ENCODE data around the gene PIP5K1C.
"Not testable (repeated sequence)": the region's sequence is repeated elsewhere in the genome, so short reads cannot be mapped to it uniquely, and the experiment has no call there.

PIP5K1C gene

GRCh38 chr19:3672993-3673392, 27.3 kb downstream of the PIP5K1C start:
- DNase-seq = no peak

- DNase-seq = no peak
Measured at GRCh38 chr19:3672575-3672948, 27.7 kb downstream of the PIP5K1C start.

GRCh38 chr19:3671680-3672574, 28.3 kb downstream of the PIP5K1C start:
- DNase-seq = no peak

DNA sequence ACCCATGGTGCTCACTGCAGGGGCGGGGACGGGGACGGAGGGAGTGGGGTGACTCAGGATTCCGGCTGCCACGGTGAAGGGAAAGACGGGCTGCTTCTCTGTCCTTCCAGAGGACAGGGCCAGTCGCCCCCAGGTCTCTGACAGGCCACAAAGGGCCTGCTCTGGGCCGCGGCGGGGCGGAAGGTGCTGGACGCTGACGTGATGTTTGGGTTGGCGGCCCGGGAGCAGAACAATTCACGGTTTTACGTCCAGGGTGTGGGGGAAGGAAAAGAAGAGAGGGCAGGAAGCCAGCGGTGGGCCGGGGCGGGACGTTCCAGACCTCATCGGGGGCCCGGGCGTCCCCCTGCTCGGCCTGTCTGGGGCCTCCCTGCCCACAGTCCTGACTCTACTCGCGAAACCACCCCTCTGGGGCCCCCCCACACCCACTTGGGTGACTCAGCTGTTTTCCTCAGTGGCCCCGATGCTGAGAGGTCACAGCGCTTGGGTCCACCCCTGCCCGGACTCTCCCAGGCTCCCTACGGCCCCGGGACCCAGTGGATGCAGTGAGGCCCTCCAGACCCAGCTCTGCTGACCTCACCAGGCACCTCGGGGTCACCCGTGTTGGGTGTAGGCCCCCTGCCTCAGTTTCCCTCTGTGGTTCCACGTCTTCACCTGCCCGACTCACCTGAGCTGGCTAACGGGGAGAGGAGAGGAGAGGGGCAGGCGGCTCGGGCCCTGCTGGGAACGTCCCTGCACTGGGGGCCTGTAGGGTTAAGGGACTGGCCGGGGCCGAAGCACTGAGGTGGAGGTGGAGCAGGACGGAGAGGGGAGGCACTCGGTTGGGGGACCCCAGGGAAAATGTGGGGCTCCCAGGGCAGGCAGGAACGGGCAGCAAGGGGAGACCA, 29.2 kb downstream of the PIP5K1C start:
- DNase-seq = no peak

DNA sequence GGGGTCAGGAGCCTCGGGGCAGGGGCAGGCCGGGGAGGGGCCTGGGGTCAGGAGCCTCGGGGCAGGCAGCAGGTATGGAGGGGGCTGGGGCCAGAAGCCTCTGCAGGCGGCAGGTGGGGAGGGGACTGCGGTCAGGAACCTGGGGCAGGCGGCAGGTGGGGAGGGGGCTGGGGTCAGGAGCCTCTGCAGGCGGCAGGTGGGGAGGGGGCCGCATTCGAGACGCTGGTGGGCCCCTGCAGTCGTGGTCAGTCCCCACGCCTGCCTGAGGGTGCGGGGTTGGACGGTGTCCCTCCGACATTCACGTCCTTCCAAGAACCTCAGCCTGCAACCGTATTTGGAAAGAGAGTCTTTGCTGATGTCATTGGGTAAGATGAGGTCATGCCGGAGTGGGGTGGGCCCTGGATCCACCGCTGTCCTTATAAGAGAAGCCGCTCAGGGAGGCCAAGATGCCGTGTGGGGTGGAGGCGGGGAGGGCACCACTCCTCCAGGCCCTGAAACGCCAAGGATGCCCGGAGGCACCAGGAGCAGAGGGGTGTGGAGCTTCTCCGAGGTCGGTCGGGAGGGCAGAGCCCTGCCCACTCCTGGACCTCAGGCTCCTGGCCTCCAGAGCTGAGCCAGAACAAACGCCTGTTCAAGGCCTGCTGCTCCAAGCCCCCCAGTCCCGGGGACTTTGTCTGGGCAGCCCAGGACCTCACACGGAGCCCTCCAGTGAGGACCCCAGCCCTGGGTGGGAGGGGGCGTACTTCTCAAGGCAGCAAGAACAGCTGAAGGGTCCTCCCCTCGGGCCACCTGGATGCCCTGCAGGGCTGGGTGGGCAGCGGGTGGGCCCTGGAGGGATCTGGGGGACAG, 30.1 kb downstream of the PIP5K1C start:
- peak; percentile 96 for DNase-seq

DNA sequence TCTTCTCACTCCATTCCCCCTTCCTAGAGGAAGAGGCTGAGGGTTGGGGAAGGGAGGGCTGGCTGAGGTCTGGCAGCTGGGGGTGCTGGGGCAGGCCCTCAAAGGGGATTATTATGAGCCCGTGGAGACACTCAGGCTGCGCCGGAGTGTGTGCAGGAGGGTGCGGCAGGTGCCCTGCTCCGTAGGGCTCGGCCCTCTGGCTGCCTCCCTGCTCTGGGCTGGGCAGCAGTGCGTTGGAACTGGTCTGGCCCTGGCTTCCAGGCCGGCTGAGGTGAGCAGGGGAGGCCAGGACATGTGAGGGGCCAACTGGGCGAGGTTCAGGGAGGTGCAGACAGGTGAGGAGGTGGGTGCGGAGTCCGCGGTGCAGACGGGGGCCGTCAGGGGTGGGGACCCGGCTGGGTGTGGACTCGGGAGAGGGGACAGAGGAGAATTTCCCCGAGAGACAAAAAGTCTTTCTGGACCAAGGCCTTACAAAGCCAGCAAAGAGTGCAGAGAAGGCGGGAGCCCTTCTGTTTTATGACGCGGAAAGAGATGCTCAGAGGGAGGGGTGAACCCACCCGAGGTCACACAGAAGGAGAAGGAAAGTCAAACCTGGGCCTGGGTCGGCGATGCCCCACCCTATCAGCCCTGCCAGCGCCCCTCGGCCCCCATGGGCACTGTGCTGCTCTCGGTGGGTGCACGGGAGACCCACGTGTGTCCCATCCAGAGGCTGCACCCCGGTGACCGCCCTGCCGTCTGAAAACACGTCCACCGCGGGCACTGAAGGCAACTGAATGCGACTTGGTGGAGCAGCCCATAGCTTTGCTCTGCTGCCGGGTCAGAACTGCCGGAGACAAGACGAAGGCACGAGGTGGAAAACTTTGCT, 31.0 kb downstream of the PIP5K1C start:
- DNase-seq = no peak

DNA sequence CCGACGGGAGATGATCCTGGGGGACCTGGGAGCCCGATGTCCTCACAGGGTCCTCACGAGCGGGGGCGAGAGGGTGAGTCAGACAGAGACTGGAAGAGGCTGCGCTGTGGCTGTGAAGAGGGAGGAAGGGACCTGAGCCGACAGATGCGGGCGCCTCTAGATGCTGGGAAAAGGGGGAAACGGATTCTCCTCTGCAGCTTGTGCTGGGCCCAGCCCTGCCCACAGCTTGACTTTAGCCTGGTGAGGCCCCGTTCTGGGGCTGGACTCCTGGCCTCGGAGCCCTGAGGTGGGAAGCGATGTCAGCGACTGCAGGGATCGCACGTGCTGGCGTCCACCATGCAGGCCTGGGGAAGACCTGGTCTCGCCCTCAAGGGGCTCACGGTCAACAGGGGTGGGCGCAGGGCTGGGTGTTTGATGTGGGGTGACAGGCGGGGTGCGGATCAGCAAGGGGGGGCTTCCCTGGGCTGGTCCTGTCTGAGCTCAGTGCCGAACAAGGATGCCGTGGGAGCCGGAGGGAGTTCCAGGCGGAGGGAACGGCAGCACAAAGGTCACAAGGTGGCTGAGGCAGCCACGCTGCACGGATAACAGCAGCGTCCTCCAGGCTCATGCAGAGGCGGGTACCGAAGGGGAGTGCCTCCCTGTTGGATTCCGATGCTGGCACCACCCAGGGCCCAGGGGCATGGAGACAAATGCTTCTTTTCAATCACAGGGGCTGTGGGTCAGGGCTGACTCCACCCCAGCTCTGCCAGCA, 31.8 kb downstream of the PIP5K1C start:
- DNase-seq = peak; percentile 17

DNA sequence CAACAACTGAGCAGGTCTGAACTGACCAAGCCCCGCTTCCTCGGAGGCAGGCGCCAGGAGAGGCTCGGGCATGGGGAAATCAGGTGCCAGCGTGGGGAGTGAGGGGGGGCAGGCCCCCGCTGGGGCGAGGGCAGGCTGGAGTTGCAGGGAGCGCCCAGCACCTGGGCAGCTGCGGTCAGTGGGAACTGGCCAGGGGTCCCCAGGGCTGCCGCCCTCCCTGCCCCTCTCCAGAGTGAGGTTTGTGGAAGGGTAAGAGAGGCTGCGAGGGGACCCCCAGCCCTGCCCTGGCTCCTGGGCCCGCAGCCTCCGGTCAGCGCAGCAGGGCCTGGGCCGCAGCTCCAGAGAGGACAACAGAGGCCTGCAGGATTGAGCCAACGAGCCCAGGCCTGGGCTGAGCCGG, 32.5 kb downstream of the PIP5K1C start:
- no peak for DNase-seq

DNA sequence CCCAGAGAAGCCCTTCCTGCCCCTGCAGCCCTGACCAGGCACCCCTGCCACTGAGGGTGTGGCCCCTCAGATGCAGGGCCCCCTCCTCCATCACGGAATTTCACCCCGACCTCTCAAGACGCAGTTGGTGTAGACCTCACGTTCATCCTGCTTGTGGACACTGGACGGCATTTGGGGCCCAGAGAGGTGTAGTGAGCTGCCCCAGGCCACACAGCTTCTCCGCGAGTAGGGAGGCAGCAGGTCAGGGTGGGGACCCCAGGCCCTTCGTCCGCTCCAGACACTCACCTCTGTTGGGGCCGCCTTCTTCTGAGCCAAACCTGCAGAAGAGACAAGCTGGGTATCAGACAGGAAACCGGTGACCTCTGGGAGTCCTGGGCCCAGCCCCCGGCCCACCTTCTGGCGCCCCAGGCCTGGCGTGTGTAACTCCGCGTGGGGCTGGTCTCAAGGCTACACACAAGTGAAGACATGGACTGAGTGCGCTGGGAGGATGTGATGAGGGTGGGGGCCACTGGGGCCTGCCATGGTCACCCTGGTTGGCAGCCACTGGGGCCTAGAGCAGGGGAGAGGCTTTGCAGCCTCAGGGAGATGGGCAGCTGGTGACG, 33.1 kb downstream of the PIP5K1C start:
- no peak for DNase-seq

DNA sequence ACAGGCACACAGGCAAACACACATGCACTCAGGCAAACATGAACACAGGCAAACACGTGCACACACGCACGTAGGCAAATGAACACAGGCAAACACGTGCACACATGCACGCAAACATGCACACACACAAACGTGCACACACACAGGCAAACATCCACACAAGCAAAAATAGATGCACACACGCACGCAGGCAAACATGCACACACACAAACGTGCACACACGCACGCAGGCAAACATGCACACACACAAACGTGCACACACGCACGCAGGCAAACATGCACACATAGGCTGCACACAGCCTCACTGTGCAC, 33.8 kb downstream of the PIP5K1C start:
- not testable (repeated sequence) for DNase-seq

DNA sequence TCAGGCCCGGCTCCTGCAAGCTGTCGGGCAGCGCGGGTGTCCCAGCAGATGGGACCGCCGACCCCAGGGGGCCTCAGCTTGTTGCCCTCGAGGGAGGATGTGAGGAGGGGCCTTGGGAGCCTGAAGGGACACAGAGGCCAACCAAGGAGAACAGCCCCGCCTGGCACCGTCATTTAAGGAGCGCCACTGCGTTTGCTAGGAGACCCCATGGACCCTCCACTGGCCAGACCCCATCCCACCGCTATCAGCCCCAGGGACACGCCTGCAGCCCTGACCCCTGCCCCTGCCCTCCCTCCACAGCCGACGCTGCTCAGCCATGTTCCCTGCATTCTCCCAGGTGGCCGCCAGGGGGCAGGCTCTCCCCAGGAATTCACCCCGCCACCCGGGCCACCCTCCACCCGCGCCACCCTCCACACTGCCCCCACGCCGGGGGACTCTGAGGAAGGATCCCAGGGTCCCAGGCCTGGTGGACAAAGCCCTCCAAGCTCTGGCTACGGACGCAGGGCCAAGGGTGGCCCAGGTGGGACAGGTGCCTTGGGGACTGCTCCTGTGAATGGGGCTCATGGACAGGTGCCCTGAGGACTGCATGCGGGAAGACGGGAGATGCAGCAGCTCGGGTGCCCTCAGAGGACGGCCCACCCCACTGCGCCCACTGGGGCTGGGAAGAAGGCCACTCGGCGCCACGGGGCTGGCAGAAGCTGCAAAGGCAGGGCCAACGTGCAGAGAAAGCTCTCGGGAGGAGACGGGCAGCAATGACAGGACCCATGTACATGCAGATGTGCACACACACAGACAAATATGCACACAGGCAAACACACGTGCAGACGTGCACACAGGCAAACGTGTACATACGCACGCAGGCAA, 34.4 kb downstream of the PIP5K1C start:
- DNase-seq = peak; percentile 10

GRCh38 chr19:3664879-3665642, 35.2 kb downstream of the PIP5K1C start:
- DNase-seq = no peak

- no peak for DNase-seq
Measured at GRCh38 chr19:3663838-3664237, 36.4 kb downstream of the PIP5K1C start.

GRCh38 chr19:3661284-3662238, 38.7 kb downstream of the PIP5K1C start:
- DNase-seq = no peak

- DNase-seq = no peak
Measured at GRCh38 chr19:3660493-3661219, 39.6 kb downstream of the PIP5K1C start.

- DNase-seq = no peak
Measured at GRCh38 chr19:3659746-3660112, 40.5 kb downstream of the PIP5K1C start.

Measured in NCI-H226 (cell line).